Astrocyte (in vitro differentiated cells and primary cell): ENCODE measurements around the gene SMG5. TPM values are rescaled to one million over a fixed set of nuclear protein-coding genes. Genes with fewer than 3 reads are reported as not detected.

Experiments
- DNase-seq: peaks from one replicate; pipeline ENCODE4 v3.0.0-alpha.2; 2010; ENCODE audit warnings: low read depth
- FAIRE-seq: peaks from 2 replicates; lab custom pipeline; 2011; peaks lifted over from hg19 to GRCh38; lab: Jason Lieb, UNC
- H2AFZ ChIP-seq: 2 replicates; pipeline ENCODE4 v1.6.0; 2012; ENCODE audit warnings: low read depth, low read length, inconsistent platforms
- H3K27ac ChIP-seq: 2 replicates; pipeline ENCODE4 v1.5.1; 2011; ENCODE audit warnings: low read depth, low read length, inconsistent platforms
- H3K27me3 ChIP-seq: 2 replicates; pipeline ENCODE4 v1.6.0; 2011; ENCODE audit warnings: low read length, inconsistent platforms; ENCODE audit not compliant: insufficient read depth
- H3K36me3 ChIP-seq: 2 replicates; pipeline ENCODE4 v1.5.1; 2011; ENCODE audit warnings: low read length, inconsistent platforms; ENCODE audit not compliant: insufficient read depth
- H3K4me1 ChIP-seq: 2 replicates; pipeline ENCODE4 v1.5.1; 2011; ENCODE audit warnings: low read length, inconsistent platforms; ENCODE audit not compliant: insufficient read depth
- H3K4me2 ChIP-seq: 2 replicates; pipeline ENCODE4 v1.6.0; 2012; ENCODE audit warnings: low read length, inconsistent platforms
- H3K4me3 ChIP-seq: 2 replicates; pipeline ENCODE4 v1.5.1; 2011; ENCODE audit warnings: low read depth, mild to moderate bottlenecking, low read length, inconsistent platforms; ENCODE audit not compliant: insufficient read depth
- H3K79me2 ChIP-seq: 2 replicates; pipeline ENCODE4 v1.6.0; 2012; ENCODE audit warnings: mild to moderate bottlenecking, low read length, inconsistent platforms; ENCODE audit not compliant: insufficient read depth
- H3K9ac ChIP-seq: 2 replicates; pipeline ENCODE4 v1.6.0; 2012; ENCODE audit warnings: mild to moderate bottlenecking, low read length, inconsistent platforms
- H3K9me3 ChIP-seq: 2 replicates; pipeline ENCODE4 v1.5.1; 2012; ENCODE audit warnings: low read depth, mild to moderate bottlenecking, low read length, inconsistent platforms; ENCODE audit not compliant: insufficient read depth
- H4K20me1 ChIP-seq: 2 replicates; pipeline ENCODE4 v1.6.0; 2012; ENCODE audit warnings: low read length, inconsistent platforms; ENCODE audit not compliant: insufficient read depth
- H3K27ac Mint-ChIP-seq: one replicate; pipeline ENCODE4 v1.8.0; 2021; ENCODE audit warnings: mild to moderate bottlenecking, mixed read lengths; ENCODE audit not compliant: unreplicated experiment
- H3K27me3 Mint-ChIP-seq: one replicate; pipeline ENCODE4 v1.8.0; 2021; ENCODE audit warnings: low read depth, mixed read lengths; ENCODE audit not compliant: unreplicated experiment
- H3K36me3 Mint-ChIP-seq: one replicate; pipeline ENCODE4 v1.8.0; 2021; ENCODE audit warnings: low read depth, mixed read lengths; ENCODE audit not compliant: unreplicated experiment
- H3K4me1 Mint-ChIP-seq: one replicate; pipeline ENCODE4 v1.8.0; 2021; ENCODE audit warnings: low read depth, mixed read lengths; ENCODE audit not compliant: unreplicated experiment
- H3K4me3 Mint-ChIP-seq: one replicate; pipeline ENCODE4 v1.8.0; 2021; ENCODE audit warnings: mild to moderate bottlenecking, moderate library complexity, mixed read lengths; ENCODE audit not compliant: unreplicated experiment
- H3K9me3 Mint-ChIP-seq: one replicate; pipeline ENCODE4 v1.8.0; 2021; ENCODE audit warnings: mild to moderate bottlenecking, mixed read lengths; ENCODE audit not compliant: unreplicated experiment
- EZH2 ChIP-seq: IDR thresholded peaks from 2 replicates; pipeline ENCODE4 v1.6.1; 2012; ENCODE audit warnings: mild to moderate bottlenecking, low read length, inconsistent platforms; ENCODE audit not compliant: insufficient read depth
- total RNA-seq: library from RNA; stranded (reverse); gene quantifications from 2 replicates; pipeline ENCODE4 v1.2.1, GENCODE V29; 2021
- TF ChIP-seq, protein P1 (sequence below): IDR thresholded peaks from 2 replicates; pipeline ENCODE4 v1.5.1; 2011; ENCODE audit warnings: low read depth, mild to moderate bottlenecking, inconsistent platforms, low read length, moderate library complexity; ENCODE audit not compliant: insufficient read depth

The SMG5 gene
- total RNA-seq, 1 donor from 2014 or later = 81.4 TPM

DNA sequence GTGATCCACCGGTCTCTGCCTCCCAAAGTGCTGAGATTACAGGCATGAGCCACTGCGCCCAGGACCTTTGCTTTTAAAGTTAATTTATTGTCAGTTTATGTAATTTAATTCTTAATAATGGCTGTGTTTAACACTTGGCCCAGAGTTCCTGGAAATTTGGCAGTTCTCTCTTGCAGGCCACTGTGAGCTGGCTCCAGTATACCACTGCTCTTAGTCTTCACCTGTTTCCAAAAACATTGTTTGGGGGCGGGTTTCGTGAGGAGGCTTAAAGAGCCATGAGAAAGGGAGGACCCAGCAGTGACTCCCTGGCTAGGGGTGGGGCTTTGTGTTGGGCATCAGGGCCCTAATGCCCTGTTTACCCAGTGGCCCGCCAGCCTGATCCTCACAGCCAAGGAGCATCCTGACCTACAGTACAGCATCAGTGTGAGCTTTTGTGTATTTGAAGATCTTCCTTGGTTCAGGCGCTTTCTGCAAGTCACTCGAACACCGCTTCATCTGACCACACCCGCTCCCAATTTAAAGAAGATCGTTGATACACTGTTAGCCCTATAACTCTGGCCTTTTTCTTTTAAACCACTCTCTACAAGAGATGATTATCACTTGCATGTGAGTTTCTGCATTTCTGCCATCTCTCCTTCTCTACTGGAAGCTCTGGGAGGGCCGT lies 52.7 kb downstream of the SMG5 start:
- TF ChIP-seq EZH2 = no peak
- TF ChIP-seq, protein P1, sequence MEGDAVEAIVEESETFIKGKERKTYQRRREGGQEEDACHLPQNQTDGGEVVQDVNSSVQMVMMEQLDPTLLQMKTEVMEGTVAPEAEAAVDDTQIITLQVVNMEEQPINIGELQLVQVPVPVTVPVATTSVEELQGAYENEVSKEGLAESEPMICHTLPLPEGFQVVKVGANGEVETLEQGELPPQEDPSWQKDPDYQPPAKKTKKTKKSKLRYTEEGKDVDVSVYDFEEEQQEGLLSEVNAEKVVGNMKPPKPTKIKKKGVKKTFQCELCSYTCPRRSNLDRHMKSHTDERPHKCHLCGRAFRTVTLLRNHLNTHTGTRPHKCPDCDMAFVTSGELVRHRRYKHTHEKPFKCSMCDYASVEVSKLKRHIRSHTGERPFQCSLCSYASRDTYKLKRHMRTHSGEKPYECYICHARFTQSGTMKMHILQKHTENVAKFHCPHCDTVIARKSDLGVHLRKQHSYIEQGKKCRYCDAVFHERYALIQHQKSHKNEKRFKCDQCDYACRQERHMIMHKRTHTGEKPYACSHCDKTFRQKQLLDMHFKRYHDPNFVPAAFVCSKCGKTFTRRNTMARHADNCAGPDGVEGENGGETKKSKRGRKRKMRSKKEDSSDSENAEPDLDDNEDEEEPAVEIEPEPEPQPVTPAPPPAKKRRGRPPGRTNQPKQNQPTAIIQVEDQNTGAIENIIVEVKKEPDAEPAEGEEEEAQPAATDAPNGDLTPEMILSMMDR = no peak
- Histone ChIP-seq H3K27ac (no peak overlapping the region), H3K27me3 (no peaks in the 10 kb centered on the region), H2AFZ (no peak overlapping the region), H3K9ac (no peak overlapping the region), H4K20me1 (no peaks in the 10 kb centered on the region), H3K4me2 (no peak overlapping the region), H3K36me3 (peaks cover 4% of the 10 kb centered on the region), H3K4me1 (peaks cover 16% of the 10 kb centered on the region), H3K4me3 (no peak overlapping the region), H3K9me3 (no peaks in the 10 kb centered on the region), H3K79me2 (no peaks in the 10 kb centered on the region)
- Mint-ChIP-seq H3K36me3 (peaks cover 7% of the 10 kb centered on the region), H3K27me3 (no peaks in the 10 kb centered on the region), H3K4me1 (peaks cover 13% of the 10 kb centered on the region), H3K9me3 (no peaks in the 10 kb centered on the region), H3K4me3 (no peak overlapping the region), H3K27ac (no peak overlapping the region)
- FAIRE-seq (no peak), DNase-seq (no peak)

DNA sequence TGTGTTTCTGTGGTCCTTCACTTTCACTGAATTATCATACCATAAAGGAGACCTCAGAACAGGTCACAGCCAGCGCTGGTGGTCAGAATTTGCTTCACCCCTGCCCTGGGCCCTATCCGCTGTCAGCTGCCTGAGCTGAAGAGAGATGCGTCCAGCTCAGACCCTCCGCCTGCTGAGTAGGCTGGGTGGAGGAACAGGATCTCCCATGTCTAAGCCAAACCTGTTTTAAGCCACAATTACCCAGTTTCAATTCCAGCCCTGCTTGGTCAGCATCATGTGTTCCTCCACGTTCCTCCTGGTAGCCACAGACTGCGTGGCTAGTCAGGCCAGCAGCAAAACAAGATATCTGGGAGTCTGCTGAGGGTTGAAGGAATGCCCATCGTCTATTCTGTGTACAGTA lies 54.1 kb downstream of the SMG5 start:
- H3K9me3 ChIP-seq = no peaks in the 10 kb centered on the region
- no peaks in the 10 kb centered on the region for H3K79me2 ChIP-seq
- peaks cover under 1% of the 10 kb centered on the region for H4K20me1 ChIP-seq
- TF ChIP-seq EZH2 = no peak
- TF ChIP-seq, protein P1 = no peak
- no peaks in the 10 kb centered on the region for H3K27me3 ChIP-seq
- FAIRE-seq = no peak
- no peak overlapping the region for H3K27ac ChIP-seq
- H3K9ac ChIP-seq = no peak overlapping the region
- H3K4me1 ChIP-seq = peaks cover 11% of the 10 kb centered on the region
- DNase-seq = no peak
- H3K4me3 ChIP-seq = no peak overlapping the region
- H3K36me3 Mint-ChIP-seq = peaks cover 4% of the 10 kb centered on the region
- H3K4me2 ChIP-seq = no peak overlapping the region
- H3K4me3 Mint-ChIP-seq = no peak overlapping the region
- H3K27ac Mint-ChIP-seq = no peak overlapping the region
- no peaks in the 10 kb centered on the region for H3K9me3 Mint-ChIP-seq
- peaks cover 7% of the 10 kb centered on the region for H3K36me3 ChIP-seq
- H3K27me3 Mint-ChIP-seq = no peaks in the 10 kb centered on the region
- peaks cover 8% of the 10 kb centered on the region for H3K4me1 Mint-ChIP-seq
- H2AFZ ChIP-seq = no peak overlapping the region

DNA sequence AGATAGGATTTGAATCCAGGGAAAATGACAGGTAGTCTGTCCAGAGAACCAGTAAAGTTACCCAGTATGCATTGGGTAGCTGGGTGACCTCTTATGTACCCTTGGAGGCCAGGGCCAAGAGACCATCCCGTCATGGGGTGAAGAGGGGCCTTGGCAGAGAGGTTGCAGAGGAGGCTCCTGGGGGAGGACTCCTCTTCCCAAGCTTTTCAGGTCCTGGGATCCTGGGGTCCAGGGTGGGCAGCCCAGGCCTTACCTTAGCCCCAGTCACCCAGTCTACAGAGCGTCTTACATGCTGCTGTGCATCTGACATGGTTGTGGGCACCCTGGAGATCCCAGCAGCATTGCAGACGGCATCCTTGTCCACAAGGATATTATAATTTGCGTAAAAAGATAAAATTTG lies 55.8 kb downstream of the SMG5 start:
- no peaks in the 10 kb centered on the region for H3K9me3 Mint-ChIP-seq
- FAIRE-seq (no peak), DNase-seq (no peak)
- Histone ChIP-seq H2AFZ (no peak overlapping the region), H3K9me3 (no peaks in the 10 kb centered on the region), H3K4me3 (no peak overlapping the region), H3K27ac (no peak overlapping the region), H3K9ac (no peak overlapping the region), H3K4me1 (peaks cover 10% of the 10 kb centered on the region), H3K79me2 (peaks cover 3% of the 10 kb centered on the region), H4K20me1 (peaks cover 12% of the 10 kb centered on the region), H3K4me2 (no peak overlapping the region), H3K36me3 (peaks cover 9% of the 10 kb centered on the region), H3K27me3 (no peaks in the 10 kb centered on the region)
- no peak overlapping the region for H3K4me3 Mint-ChIP-seq
- peaks cover 6% of the 10 kb centered on the region for H3K4me1 Mint-ChIP-seq
- H3K36me3 Mint-ChIP-seq = peaks cover 4% of the 10 kb centered on the region
- TF ChIP-seq, protein P1 = no peak
- no peak for TF ChIP-seq EZH2
- no peaks in the 10 kb centered on the region for H3K27me3 Mint-ChIP-seq
- no peak overlapping the region for H3K27ac Mint-ChIP-seq
